ENCODE measurements around the gene SLCO1B3.

GRCh38 chr12:20829919-20830318, 19.4 kb downstream of the SLCO1B3 start:
- TF ChIP-seq TAF1 (IDR thresholded peaks at IDR 0.05; ENCODE audit: borderline replicate concordance, insufficient read depth, low read length), result no peak
- no peak for TF ChIP-seq SIN3A (IDR thresholded peaks at IDR 0.05; ENCODE audit: borderline replicate concordance, insufficient read depth, low read length)
- no peak for TF ChIP-seq POLR2AphosphoS5 (IDR thresholded peaks at IDR 0.05; ENCODE audit: low read depth, low read length)

All from PFSK-1 (cell line).